H9 (cell line): ENCODE results near the gene DACT2. TPM values are rescaled to one million over a fixed set of nuclear protein-coding genes. Genes with fewer than 3 reads are reported as not detected.

Source experiments
- DNase-seq: peaks from one replicate; pipeline ENCODE4 v3.0.0-alpha.2; 2017
- H2AFZ ChIP-seq: one replicate; pipeline ENCODE4 v1.6.1; 2013; ENCODE audit warnings: mild to moderate bottlenecking, low read length, control low read depth, moderate library complexity
- H2AK5ac ChIP-seq: 2 replicates; pipeline ENCODE4 v1.6.1; 2013; ENCODE audit warnings: low read length, control low read depth, mixed read lengths; ENCODE audit not compliant: insufficient read length
- H2BK120ac ChIP-seq: one replicate; pipeline ENCODE4 v1.6.1; 2013; ENCODE audit warnings: low read depth, mild to moderate bottlenecking, low read length, control low read depth, inconsistent platforms; ENCODE audit not compliant: poor library complexity, severe bottlenecking
- H2BK12ac ChIP-seq: 2 replicates; pipeline ENCODE4 v1.6.1; 2013; ENCODE audit warnings: low read length, control low read depth, mixed read lengths, low read depth; ENCODE audit not compliant: insufficient read length
- H2BK15ac ChIP-seq: 2 replicates; pipeline ENCODE4 v1.6.1; 2013; ENCODE audit warnings: low read depth, low read length, control low read depth
- H2BK20ac ChIP-seq: one replicate; pipeline ENCODE4 v1.6.1; 2013; ENCODE audit warnings: low read depth, mild to moderate bottlenecking, low read length, control low read depth, inconsistent platforms; ENCODE audit not compliant: poor library complexity, severe bottlenecking
- H2BK5ac ChIP-seq: 2 replicates; pipeline ENCODE4 v1.6.1; 2013; ENCODE audit warnings: low read length, control low read depth, mixed read lengths; ENCODE audit not compliant: insufficient read length
- H3K14ac ChIP-seq: 2 replicates; pipeline ENCODE4 v1.6.1; 2013; ENCODE audit warnings: low read length, control low read depth; ENCODE audit not compliant: insufficient read depth
- H3K18ac ChIP-seq: 2 replicates; pipeline ENCODE4 v1.6.1; 2013; ENCODE audit warnings: low read depth, mild to moderate bottlenecking, mixed read lengths, low read length, control low read depth; ENCODE audit not compliant: insufficient read length
- H3K23ac ChIP-seq: 2 replicates; pipeline ENCODE4 v1.6.1; 2013; ENCODE audit warnings: low read length, control low read depth, mixed read lengths, low read depth; ENCODE audit not compliant: insufficient read length
- H3K23me2 ChIP-seq: 2 replicates; pipeline ENCODE4 v1.6.1; 2013; ENCODE audit warnings: low read depth, mild to moderate bottlenecking, mixed read lengths, low read length, control low read depth; ENCODE audit not compliant: insufficient read length, poor library complexity, severe bottlenecking
- H3K27ac ChIP-seq: 2 replicates; pipeline ENCODE4 v1.5.1; 2013; ENCODE audit warnings: low read length, control low read depth, mixed read lengths, low read depth; ENCODE audit not compliant: insufficient read length
- H3K27me3 ChIP-seq: 2 replicates; pipeline ENCODE4 v1.6.1; 2013; ENCODE audit warnings: low read length, control low read depth, inconsistent platforms; ENCODE audit not compliant: insufficient read depth
- H3K4ac ChIP-seq: 2 replicates; pipeline ENCODE4 v1.6.1; 2013; ENCODE audit warnings: low read depth, mild to moderate bottlenecking, control low read depth, inconsistent platforms, low read length, moderate library complexity
- H3K4me1 ChIP-seq: 2 replicates; pipeline ENCODE4 v1.6.1; 2013; ENCODE audit warnings: low read length, control low read depth, inconsistent platforms; ENCODE audit not compliant: insufficient read depth
- H3K4me2 ChIP-seq: 2 replicates; pipeline ENCODE4 v1.6.1; 2013; ENCODE audit warnings: low read length, control low read depth, mixed read lengths; ENCODE audit not compliant: insufficient read length, insufficient read depth
- H3K56ac ChIP-seq: 2 replicates; pipeline ENCODE4 v1.6.1; 2013; ENCODE audit warnings: low read depth, mild to moderate bottlenecking, mixed read lengths, low read length, control low read depth; ENCODE audit not compliant: insufficient read length
- H3K79me1 ChIP-seq: 2 replicates; pipeline ENCODE4 v1.6.1; 2013; ENCODE audit warnings: low read depth, mild to moderate bottlenecking, moderate library complexity, low read length, control low read depth, inconsistent platforms; ENCODE audit not compliant: insufficient read depth, poor library complexity, severe bottlenecking
- H3K79me2 ChIP-seq: 2 replicates; pipeline ENCODE4 v1.6.1; 2013; ENCODE audit warnings: low read length, control low read depth, inconsistent platforms; ENCODE audit not compliant: insufficient read depth
- H3K9ac ChIP-seq: 2 replicates; pipeline ENCODE4 v1.6.1; 2013; ENCODE audit warnings: low read length, control low read depth, mixed read lengths; ENCODE audit not compliant: insufficient read length; ENCODE audit errors: extremely low read depth
- H3K9me3 ChIP-seq: one replicate; pipeline ENCODE4 v1.6.1; 2013; ENCODE audit warnings: low read depth, low read length, inconsistent platforms; ENCODE audit not compliant: control insufficient read depth
- H3T11ph ChIP-seq: one replicate; pipeline ENCODE4 v1.6.1; 2013; ENCODE audit warnings: mild to moderate bottlenecking, low read length, control low read depth, inconsistent platforms
- H4K20me1 ChIP-seq: one replicate; pipeline ENCODE4 v1.6.1; 2013; ENCODE audit not compliant: control insufficient read depth, insufficient read length, insufficient read depth
- H4K5ac ChIP-seq: 2 replicates; pipeline ENCODE4 v1.6.1; 2013; ENCODE audit warnings: low read depth, mild to moderate bottlenecking, mixed read lengths, low read length, control low read depth; ENCODE audit not compliant: insufficient read length
- H4K8ac ChIP-seq: replicated peaks from 2 replicates; pipeline ENCODE4 v1.6.1; 2013; ENCODE audit warnings: low read length, control low read depth, mixed read lengths, low read depth; ENCODE audit not compliant: insufficient read length
- H4K91ac ChIP-seq: 2 replicates; pipeline ENCODE4 v1.6.1; 2013; ENCODE audit warnings: low read depth, mild to moderate bottlenecking, moderate library complexity, mixed read lengths, low read length, control low read depth; ENCODE audit not compliant: insufficient read length
- H3K27ac Mint-ChIP-seq, 3 experiments: 2 replicates in 2 of 3; 3 replicates in 1 of 3; pipeline ENCODE4 v1.8.0; 2020 to 2021; ENCODE audit warnings: mixed read lengths in 3 of 3, mild to moderate bottlenecking in 1 of 3, moderate library complexity in 1 of 3
- H3K27me3 Mint-ChIP-seq: 2 replicates; pipeline ENCODE4 v1.8.0; 2021; ENCODE audit warnings: low read depth, mild to moderate bottlenecking, moderate library complexity, mixed read lengths
- H3K36me3 Mint-ChIP-seq, 3 experiments: 2 replicates in 2 of 3; 3 replicates in 1 of 3; pipeline ENCODE4 v1.8.0; 2020 to 2021; ENCODE audit warnings: low read depth in 3 of 3, mixed read lengths in 3 of 3; ENCODE audit not compliant: insufficient read depth in 1 of 3
- H3K4me1 Mint-ChIP-seq, 2 experiments: 2 replicates each; pipeline ENCODE4 v1.8.0; 2020; ENCODE audit warnings: mixed read lengths in 2 of 2
- H3K4me3 Mint-ChIP-seq, 2 experiments: 2 replicates in 1 of 2; 3 replicates in 1 of 2; pipeline ENCODE4 v1.8.0; 2020 to 2021; ENCODE audit warnings: mild to moderate bottlenecking in 2 of 2, mixed read lengths in 2 of 2, moderate library complexity in 1 of 2
- H3K9me3 Mint-ChIP-seq, 2 experiments: 2 replicates in 1 of 2; 3 replicates in 1 of 2; pipeline ENCODE4 v1.8.0; 2020; ENCODE audit warnings: mild to moderate bottlenecking in 2 of 2, mixed read lengths in 2 of 2, moderate library complexity in 1 of 2
- WGBS: extraction: QIAGEN DNeasy Blood & Tissue Kit; methylation state at CpG from one replicate; pipeline ENCODE4 v1.1.7; 2013; ENCODE audit warnings: missing lambda C conversion rate, low lambda C conversion rate, mixed read lengths; ENCODE audit not compliant: insufficient read length; ENCODE audit errors: extremely low coverage; 5-methylcytosine and 5-hydroxymethylcytosine counted together
- total RNA-seq: library from RNA; stranded (reverse); gene quantifications from 2 replicates; pipeline ENCODE4 v1.2.1, GENCODE V29; 2021
- TF ChIP-seq, protein P1 (sequence below): fragments of 200-600 bp; sonication (generic); conservative IDR thresholded peaks from 3 replicates; pipeline ENCODE4 v1.8.0; 2021; ENCODE audit warnings: antibody characterized with exemption, mild to moderate bottlenecking

DACT2 gene
- total RNA-seq, 1 experiment from 2014 or later, result 1.8 TPM

DNA sequence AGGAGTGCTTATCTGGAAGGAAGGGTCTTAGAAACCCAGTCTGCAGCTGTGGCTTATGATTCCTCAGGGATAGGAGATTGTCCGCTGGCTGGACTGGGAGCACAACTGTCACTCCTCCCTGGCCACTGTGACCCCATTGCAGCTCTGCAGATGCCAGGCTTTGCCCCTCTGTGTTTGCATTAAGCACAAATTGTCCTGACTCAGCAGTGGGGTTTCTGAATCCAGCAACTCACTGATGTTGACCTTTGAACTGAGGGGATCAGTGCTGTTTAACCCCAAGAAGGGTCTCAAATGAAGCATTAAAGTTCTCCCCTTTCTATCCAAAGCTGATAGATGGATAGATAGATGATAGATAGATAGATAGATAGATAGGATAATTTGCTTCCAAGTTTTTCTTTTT, 29.5 kb downstream of the DACT2 start:
- TF ChIP-seq, protein P1, sequence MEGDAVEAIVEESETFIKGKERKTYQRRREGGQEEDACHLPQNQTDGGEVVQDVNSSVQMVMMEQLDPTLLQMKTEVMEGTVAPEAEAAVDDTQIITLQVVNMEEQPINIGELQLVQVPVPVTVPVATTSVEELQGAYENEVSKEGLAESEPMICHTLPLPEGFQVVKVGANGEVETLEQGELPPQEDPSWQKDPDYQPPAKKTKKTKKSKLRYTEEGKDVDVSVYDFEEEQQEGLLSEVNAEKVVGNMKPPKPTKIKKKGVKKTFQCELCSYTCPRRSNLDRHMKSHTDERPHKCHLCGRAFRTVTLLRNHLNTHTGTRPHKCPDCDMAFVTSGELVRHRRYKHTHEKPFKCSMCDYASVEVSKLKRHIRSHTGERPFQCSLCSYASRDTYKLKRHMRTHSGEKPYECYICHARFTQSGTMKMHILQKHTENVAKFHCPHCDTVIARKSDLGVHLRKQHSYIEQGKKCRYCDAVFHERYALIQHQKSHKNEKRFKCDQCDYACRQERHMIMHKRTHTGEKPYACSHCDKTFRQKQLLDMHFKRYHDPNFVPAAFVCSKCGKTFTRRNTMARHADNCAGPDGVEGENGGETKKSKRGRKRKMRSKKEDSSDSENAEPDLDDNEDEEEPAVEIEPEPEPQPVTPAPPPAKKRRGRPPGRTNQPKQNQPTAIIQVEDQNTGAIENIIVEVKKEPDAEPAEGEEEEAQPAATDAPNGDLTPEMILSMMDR, result no peak
- Mint-ChIP-seq H3K9me3 (peaks cover 3 to 5% of the 10 kb centered on the region in 2 experiments; a peak in 2 of 5 replicates), H3K36me3 (peaks cover 0 to 5% (median 0%) of the 10 kb centered on the region in 3 experiments; a peak in 1 of 7 replicates), H3K27ac (no peak overlapping the region), H3K27me3 (peaks cover 26% of the 10 kb centered on the region), H3K4me3 (no peak overlapping the region), H3K4me1 (no peaks in the 10 kb centered on the region)
- Histone ChIP-seq H3K4me1 (no peaks in the 10 kb centered on the region), H4K8ac (no peak overlapping the region), H4K91ac (no peak overlapping the region), H3K23me2 (no peaks in the 10 kb centered on the region), H2AK5ac (no peak overlapping the region), H4K20me1 (peaks cover 2% of the 10 kb centered on the region), H3K9ac (no peak overlapping the region), H3K4ac (no peak overlapping the region), H2AFZ (no peak overlapping the region), H3K18ac (no peak overlapping the region), H3K56ac (no peak overlapping the region), H3K4me2 (no peak overlapping the region), H3K79me2 (no peaks in the 10 kb centered on the region), H3K27ac (no peak overlapping the region), H2BK20ac (no peak overlapping the region), H2BK12ac (no peak overlapping the region), H3K79me1 (no peaks in the 10 kb centered on the region), H4K5ac (no peak overlapping the region), H3T11ph (no peak overlapping the region), H3K14ac (no peak overlapping the region), H2BK15ac (no peak overlapping the region), H2BK120ac (no peak overlapping the region), H3K9me3 (no peaks in the 10 kb centered on the region), H3K23ac (no peak overlapping the region), H2BK5ac (no peak overlapping the region), H3K27me3 (no peaks in the 10 kb centered on the region)
- DNase-seq, result no peak
- WGBS, result no CpG with 5 or more reads among the region's 1 CpG
